ENCODE data around the gene TYK2. TPM values are rescaled to one million over a fixed set of nuclear protein-coding genes. Genes with fewer than 3 reads are reported as not detected.
"Not testable (repeated sequence)": the region's sequence is repeated elsewhere in the genome, so short reads cannot be mapped to it uniquely, and the experiment has no call there.

Gene TYK2
- total and polyA plus RNA-seq, 9 donors, result 54.8 to 89.6 (median 67.4) TPM

GRCh38 chr19:10408511-10409283 lies 28.3 kb upstream of the TYK2 start:
- peaks cover 52% of the 10 kb centered on the region for H3K27me3 ChIP-seq (ENCODE audit: control insufficient read depth, insufficient read depth, low read length)
- DNase-seq, result peak; percentile 65
- peak overlapping the region; percentile 59 for H3K27ac ChIP-seq (ENCODE audit: low read length)
- no peak overlapping the region for H3K4me3 ChIP-seq (ENCODE audit: low read length)
- no peaks in the 10 kb centered on the region for H3K36me3 ChIP-seq (ENCODE audit: control insufficient read depth, insufficient read depth, low read length)
- 72% methylated on average over 17 of the region's 18 CpGs for WGBS (ENCODE audit: insufficient coverage)
- H3K4me1 ChIP-seq (ENCODE audit: control insufficient read depth, insufficient read depth, low read length), result peaks cover 16% of the 10 kb centered on the region
- H3K9me3 ChIP-seq (replicated peaks; ENCODE audit: control insufficient read depth, low read depth, low read length), result no peaks in the 10 kb centered on the region

- peaks cover 52% of the 10 kb centered on the region for H3K27me3 ChIP-seq (ENCODE audit: control insufficient read depth, insufficient read depth, low read length)
- H3K4me1 ChIP-seq (ENCODE audit: control insufficient read depth, insufficient read depth, low read length), result peaks cover 22% of the 10 kb centered on the region
- no peak overlapping the region for H3K27ac ChIP-seq (ENCODE audit: low read length)
- no peaks in the 10 kb centered on the region for H3K9me3 ChIP-seq (replicated peaks; ENCODE audit: control insufficient read depth, low read depth, low read length)
- no peaks in the 10 kb centered on the region for H3K36me3 ChIP-seq (ENCODE audit: control insufficient read depth, insufficient read depth, low read length)
- H3K4me3 ChIP-seq (ENCODE audit: low read length), result no peak overlapping the region
- no peak for DNase-seq
These were observed 26.7 kb upstream of the TYK2 start for GRCh38 chr19:10407096-10407495.

GRCh38 chr19:10406191-10406590 lies 25.8 kb upstream of the TYK2 start:
- DNase-seq, result no peak
- Histone ChIP-seq H3K27me3 (ENCODE audit: control insufficient read depth, insufficient read depth, low read length) (peaks cover 50% of the 10 kb centered on the region), H3K4me1 (ENCODE audit: control insufficient read depth, insufficient read depth, low read length) (peaks cover 31% of the 10 kb centered on the region), H3K9me3 (replicated peaks; ENCODE audit: control insufficient read depth, low read depth, low read length) (no peaks in the 10 kb centered on the region), H3K36me3 (ENCODE audit: control insufficient read depth, insufficient read depth, low read length) (no peaks in the 10 kb centered on the region), H3K4me3 (ENCODE audit: low read length) (no peak overlapping the region), H3K27ac (ENCODE audit: low read length) (no peak overlapping the region)
- WGBS (ENCODE audit: insufficient coverage), result 90% methylated on average over 3 of the region's 6 CpGs

GRCh38 chr19:10404888-10405820 lies 24.8 kb upstream of the TYK2 start:
- H3K36me3 ChIP-seq (ENCODE audit: control insufficient read depth, insufficient read depth, low read length), result peaks cover 5% of the 10 kb centered on the region
- H3K4me3 ChIP-seq (ENCODE audit: low read length), result peak overlapping the region; percentile 88
- peaks cover 46% of the 10 kb centered on the region for H3K27me3 ChIP-seq (ENCODE audit: control insufficient read depth, insufficient read depth, low read length)
- peaks cover 41% of the 10 kb centered on the region for H3K4me1 ChIP-seq (ENCODE audit: control insufficient read depth, insufficient read depth, low read length)
- DNase-seq, result no peak
- 5% methylated on average over 12 of the region's 43 CpGs for WGBS (ENCODE audit: insufficient coverage)
- H3K27ac ChIP-seq (ENCODE audit: low read length), result no peak overlapping the region
- H3K9me3 ChIP-seq (replicated peaks; ENCODE audit: control insufficient read depth, low read depth, low read length), result no peaks in the 10 kb centered on the region

GRCh38 chr19:10403137-10404021 lies 23.0 kb upstream of the TYK2 start, which contains the start of gene CDC37:
TSS of gene CDC37 (minus strand) at chr19:10403542. CDS start at chr19:10403479, 63 bp downstream.
- Histone ChIP-seq H3K9me3 (replicated peaks; ENCODE audit: control insufficient read depth, low read depth, low read length) (no peaks in the 10 kb centered on the region), H3K4me1 (ENCODE audit: control insufficient read depth, insufficient read depth, low read length) (peaks cover 50% of the 10 kb centered on the region), H3K27ac (ENCODE audit: low read length) (peak within 1 kb of the TSS; percentile 93), H3K4me3 (ENCODE audit: low read length) (peak within 1 kb of the TSS; percentile 88), H3K27me3 (ENCODE audit: control insufficient read depth, insufficient read depth, low read length) (peaks cover 35% of the 10 kb centered on the region), H3K36me3 (ENCODE audit: control insufficient read depth, insufficient read depth, low read length) (peaks cover 14% of the 10 kb centered on the region)
- under 1% methylated on average over 51 of the region's 69 CpGs for WGBS (ENCODE audit: insufficient coverage)
- peak; percentile 98 for DNase-seq

GRCh38 chr19:10402441-10403038 lies 22.2 kb upstream of the TYK2 start:
- H3K4me1 ChIP-seq (ENCODE audit: control insufficient read depth, insufficient read depth, low read length), result peaks cover 50% of the 10 kb centered on the region
- DNase-seq, result no peak
- H3K27me3 ChIP-seq (ENCODE audit: control insufficient read depth, insufficient read depth, low read length), result peaks cover 29% of the 10 kb centered on the region
- peaks cover 22% of the 10 kb centered on the region for H3K36me3 ChIP-seq (ENCODE audit: control insufficient read depth, insufficient read depth, low read length)
- WGBS (ENCODE audit: insufficient coverage), result 2% methylated on average over 14 of the region's 15 CpGs
- H3K4me3 ChIP-seq (ENCODE audit: low read length), result peak overlapping the region; percentile 88
- no peaks in the 10 kb centered on the region for H3K9me3 ChIP-seq (replicated peaks; ENCODE audit: control insufficient read depth, low read depth, low read length)
- peak overlapping the region; percentile 68 for H3K27ac ChIP-seq (ENCODE audit: low read length)

GRCh38 chr19:10399878-10400277 lies 19.5 kb upstream of the TYK2 start:
- DNase-seq, result no peak
- H3K36me3 ChIP-seq (ENCODE audit: control insufficient read depth, insufficient read depth, low read length), result peaks cover 27% of the 10 kb centered on the region
- peaks cover 43% of the 10 kb centered on the region for H3K4me1 ChIP-seq (ENCODE audit: control insufficient read depth, insufficient read depth, low read length)
- peaks cover 7% of the 10 kb centered on the region for H3K27me3 ChIP-seq (ENCODE audit: control insufficient read depth, insufficient read depth, low read length)
- no peaks in the 10 kb centered on the region for H3K9me3 ChIP-seq (replicated peaks; ENCODE audit: control insufficient read depth, low read depth, low read length)
- no peak overlapping the region for H3K27ac ChIP-seq (ENCODE audit: low read length)
- H3K4me3 ChIP-seq (ENCODE audit: low read length), result no peak overlapping the region
- no CpG with 5 or more reads among the region's 8 CpGs for WGBS (ENCODE audit: insufficient coverage)

GRCh38 chr19:10399340-10399739 lies 19.0 kb upstream of the TYK2 start:
- H3K27ac ChIP-seq (ENCODE audit: low read length); H3K27me3 ChIP-seq (ENCODE audit: control insufficient read depth, insufficient read depth, low read length); H3K4me3 ChIP-seq (ENCODE audit: low read length); DNase-seq; H3K9me3 ChIP-seq (replicated peaks; ENCODE audit: control insufficient read depth, low read depth, low read length): not testable (repeated sequence)
- WGBS (ENCODE audit: insufficient coverage), result 100% methylated on average over 3 of the region's 8 CpGs
- H3K4me1 ChIP-seq (ENCODE audit: control insufficient read depth, insufficient read depth, low read length), result peaks cover 37% of the 10 kb centered on the region
- H3K36me3 ChIP-seq (ENCODE audit: control insufficient read depth, insufficient read depth, low read length), result peaks cover 31% of the 10 kb centered on the region

GRCh38 chr19:10398819-10399218 lies 18.4 kb upstream of the TYK2 start:
- peaks cover 34% of the 10 kb centered on the region for H3K4me1 ChIP-seq (ENCODE audit: control insufficient read depth, insufficient read depth, low read length)
- no peak overlapping the region for H3K27ac ChIP-seq (ENCODE audit: low read length)
- H3K36me3 ChIP-seq (ENCODE audit: control insufficient read depth, insufficient read depth, low read length), result peaks cover 35% of the 10 kb centered on the region
- no peak for DNase-seq
- H3K4me3 ChIP-seq (ENCODE audit: low read length), result no peak overlapping the region
- no peaks in the 10 kb centered on the region for H3K9me3 ChIP-seq (replicated peaks; ENCODE audit: control insufficient read depth, low read depth, low read length)
- H3K27me3 ChIP-seq (ENCODE audit: control insufficient read depth, insufficient read depth, low read length), result no peaks in the 10 kb centered on the region
- 86% methylated on average over 5 of the region's 9 CpGs for WGBS (ENCODE audit: insufficient coverage)
